ENCODE data around the gene RIOK1.

The RIOK1 gene

DNA sequence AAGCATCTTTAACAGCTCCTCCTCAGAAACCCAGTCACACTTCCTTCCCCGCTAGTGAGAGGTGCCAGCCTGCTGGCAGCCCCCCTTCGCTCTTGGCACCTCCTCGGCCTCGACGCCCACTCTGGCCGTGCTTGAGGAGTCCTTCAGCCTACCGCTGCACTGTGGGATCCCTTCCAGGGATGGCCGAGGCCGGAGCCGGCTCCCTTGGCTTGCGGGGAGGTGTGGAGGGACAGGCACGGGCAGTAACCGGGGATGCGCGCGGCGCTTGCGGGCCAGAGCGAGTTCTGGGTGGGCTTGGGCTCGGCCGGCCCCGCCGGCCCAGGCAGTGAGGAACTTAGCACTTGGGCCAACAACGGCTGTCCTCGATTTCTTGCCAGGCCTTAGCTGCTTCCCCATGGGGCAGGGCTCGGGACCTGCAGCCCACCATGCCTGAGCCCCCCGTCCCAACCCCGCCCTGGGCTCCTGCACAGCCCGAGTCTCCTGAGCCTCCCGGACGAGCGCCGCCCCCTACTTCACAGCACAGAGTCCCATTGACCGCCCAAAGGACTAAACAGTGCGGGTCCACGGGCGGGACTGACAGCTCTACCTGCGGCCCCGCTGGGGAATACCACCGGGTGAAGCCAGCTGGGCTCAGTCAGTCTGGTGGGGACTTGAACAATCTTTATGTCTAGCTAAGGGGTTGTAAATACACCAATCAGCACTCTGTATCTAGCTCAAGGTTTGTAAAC lies 51.6 kb downstream of the RIOK1 start:
- Histone ChIP-seq H3K4me1 (ENCODE audit: low read length) (no peaks in the 10 kb centered on the region), H3K27me3 (replicated peaks; ENCODE audit: insufficient read depth, low read length) (no peaks in the 10 kb centered on the region), H3K4me3 (ENCODE audit: low read length) (no peak overlapping the region), H3K9ac (ENCODE audit: low read length) (no peak overlapping the region), H3F3A (ENCODE audit: insufficient read depth, low read length) (no peaks in the 10 kb centered on the region), H2AFZ (ENCODE audit: low read length) (no peak overlapping the region), H3K9me2 (replicated peaks; ENCODE audit: insufficient read depth, low read length) (no peaks in the 10 kb centered on the region), H3K36me3 (replicated peaks; ENCODE audit: insufficient read depth, low read length) (no peaks in the 10 kb centered on the region), H3K79me2 (ENCODE audit: low read length) (no peaks in the 10 kb centered on the region), H3K9me3 (replicated peaks; ENCODE audit: insufficient read depth, low read length) (no peaks in the 10 kb centered on the region), H3K27ac (ENCODE audit: low read length) (no peak overlapping the region), H3K4me2 (ENCODE audit: low read depth, low read length) (no peak overlapping the region), H4K20me1 (ENCODE audit: insufficient read depth, low read length) (no peaks in the 10 kb centered on the region)
- no peak for DNase-seq
- no peak for TF ChIP-seq EZH2 (optimal IDR thresholded peaks at IDR 0.05; ENCODE audit: low read depth, low read length)
- TF ChIP-seq, protein P1, sequence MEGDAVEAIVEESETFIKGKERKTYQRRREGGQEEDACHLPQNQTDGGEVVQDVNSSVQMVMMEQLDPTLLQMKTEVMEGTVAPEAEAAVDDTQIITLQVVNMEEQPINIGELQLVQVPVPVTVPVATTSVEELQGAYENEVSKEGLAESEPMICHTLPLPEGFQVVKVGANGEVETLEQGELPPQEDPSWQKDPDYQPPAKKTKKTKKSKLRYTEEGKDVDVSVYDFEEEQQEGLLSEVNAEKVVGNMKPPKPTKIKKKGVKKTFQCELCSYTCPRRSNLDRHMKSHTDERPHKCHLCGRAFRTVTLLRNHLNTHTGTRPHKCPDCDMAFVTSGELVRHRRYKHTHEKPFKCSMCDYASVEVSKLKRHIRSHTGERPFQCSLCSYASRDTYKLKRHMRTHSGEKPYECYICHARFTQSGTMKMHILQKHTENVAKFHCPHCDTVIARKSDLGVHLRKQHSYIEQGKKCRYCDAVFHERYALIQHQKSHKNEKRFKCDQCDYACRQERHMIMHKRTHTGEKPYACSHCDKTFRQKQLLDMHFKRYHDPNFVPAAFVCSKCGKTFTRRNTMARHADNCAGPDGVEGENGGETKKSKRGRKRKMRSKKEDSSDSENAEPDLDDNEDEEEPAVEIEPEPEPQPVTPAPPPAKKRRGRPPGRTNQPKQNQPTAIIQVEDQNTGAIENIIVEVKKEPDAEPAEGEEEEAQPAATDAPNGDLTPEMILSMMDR (IDR thresholded peaks at IDR 0.05; ENCODE audit: low read length), result no peak
- no peak for TF ChIP-seq EZH2phosphoT487 (IDR thresholded peaks at IDR 0.05; ENCODE audit: low read length)

DNA sequence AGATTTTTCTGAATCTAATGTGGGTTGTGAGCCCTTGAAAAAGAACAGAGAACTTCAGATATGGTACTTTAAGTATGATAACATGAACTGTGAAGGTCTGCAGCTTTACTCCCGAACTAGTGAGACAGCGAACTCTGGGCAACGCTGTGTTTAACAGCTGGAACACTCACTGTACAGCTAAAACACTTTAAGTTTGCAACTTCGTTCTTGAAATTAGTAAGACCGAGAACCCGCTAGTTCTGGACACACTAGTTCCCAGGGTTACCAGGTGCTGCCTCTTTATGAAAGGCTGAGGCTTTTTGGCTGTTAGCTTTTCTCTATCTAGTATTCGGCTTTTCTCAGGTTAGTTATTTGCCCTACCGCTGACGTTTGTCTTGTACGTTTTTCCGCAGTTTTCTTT lies 52.9 kb downstream of the RIOK1 start:
- H2AFZ ChIP-seq (ENCODE audit: low read length), result no peak overlapping the region

DNA sequence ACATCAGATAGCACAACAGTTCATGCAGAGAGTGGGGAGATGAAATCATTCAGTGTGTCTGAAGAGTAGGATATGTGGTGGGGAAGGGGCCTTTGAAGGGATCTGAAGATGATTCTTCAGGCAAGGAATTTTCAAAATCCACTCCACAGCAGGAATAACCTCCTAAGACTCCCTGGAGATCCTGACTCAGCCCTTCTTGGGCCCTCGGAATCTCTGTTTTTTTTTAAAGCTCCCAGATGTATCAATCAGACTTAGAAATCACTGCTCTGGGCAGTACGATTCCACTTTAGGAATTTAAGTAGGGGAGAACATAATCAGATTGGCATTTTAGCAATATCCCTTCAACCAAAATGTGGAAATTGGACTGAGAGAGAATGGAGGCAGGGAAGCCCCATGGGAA lies 55.5 kb downstream of the RIOK1 start:
- H3F3A ChIP-seq (ENCODE audit: insufficient read depth, low read length), result no peaks in the 10 kb centered on the region
- no peak overlapping the region for H3K4me2 ChIP-seq (ENCODE audit: low read depth, low read length)
- H3K4me3 ChIP-seq (ENCODE audit: low read length), result no peak overlapping the region
- H2AFZ ChIP-seq (ENCODE audit: low read length), result no peak overlapping the region
- H3K79me2 ChIP-seq (ENCODE audit: low read length), result no peaks in the 10 kb centered on the region
- H3K36me3 ChIP-seq (replicated peaks; ENCODE audit: insufficient read depth, low read length), result no peaks in the 10 kb centered on the region
- H3K27ac ChIP-seq (ENCODE audit: low read length), result no peak overlapping the region
- no peak overlapping the region for H3K9ac ChIP-seq (ENCODE audit: low read length)
- no peaks in the 10 kb centered on the region for H4K20me1 ChIP-seq (ENCODE audit: insufficient read depth, low read length)
- no peaks in the 10 kb centered on the region for H3K9me3 ChIP-seq (replicated peaks; ENCODE audit: insufficient read depth, low read length)
- H3K27me3 ChIP-seq (replicated peaks; ENCODE audit: insufficient read depth, low read length), result no peaks in the 10 kb centered on the region
- H3K4me1 ChIP-seq (ENCODE audit: low read length), result no peaks in the 10 kb centered on the region
- no peak for DNase-seq
- H3K9me2 ChIP-seq (replicated peaks; ENCODE audit: insufficient read depth, low read length), result no peaks in the 10 kb centered on the region
- TF ChIP-seq, protein P1 (IDR thresholded peaks at IDR 0.05; ENCODE audit: low read length), result no peak

More for the DNA sequence above, 52.9 kb downstream of the RIOK1 start:
- Histone ChIP-seq H3K27me3 (replicated peaks; ENCODE audit: insufficient read depth, low read length) (no peaks in the 10 kb centered on the region), H3K36me3 (replicated peaks; ENCODE audit: insufficient read depth, low read length) (no peaks in the 10 kb centered on the region), H3K4me3 (ENCODE audit: low read length) (no peak overlapping the region), H3K79me2 (ENCODE audit: low read length) (no peaks in the 10 kb centered on the region), H3K27ac (ENCODE audit: low read length) (no peak overlapping the region), H3K4me1 (ENCODE audit: low read length) (no peaks in the 10 kb centered on the region), H4K20me1 (ENCODE audit: insufficient read depth, low read length) (no peaks in the 10 kb centered on the region), H3K9me3 (replicated peaks; ENCODE audit: insufficient read depth, low read length) (no peaks in the 10 kb centered on the region), H3F3A (ENCODE audit: insufficient read depth, low read length) (no peaks in the 10 kb centered on the region), H3K9me2 (replicated peaks; ENCODE audit: insufficient read depth, low read length) (no peaks in the 10 kb centered on the region), H3K4me2 (ENCODE audit: low read depth, low read length) (no peak overlapping the region), H3K9ac (ENCODE audit: low read length) (no peak overlapping the region)
- TF ChIP-seq, protein P1 (IDR thresholded peaks at IDR 0.05; ENCODE audit: low read length), result no peak
- no peak for TF ChIP-seq EZH2 (optimal IDR thresholded peaks at IDR 0.05; ENCODE audit: low read depth, low read length)
- no peak for TF ChIP-seq EZH2phosphoT487 (IDR thresholded peaks at IDR 0.05; ENCODE audit: low read length)
- DNase-seq, result no peak

All from MM.1S (cell line).